HEK293 (cell line): Measurements from ENCODE around the gene SPIN2B.
"Not testable (repeated sequence)": the region's sequence is repeated elsewhere in the genome, so short reads cannot be mapped to it uniquely, and the experiment has no call there.

ENCODE experiments used
- CTCF ChIA-PET: fragments of 350-600 bp; formaldehyde crosslinking; extraction: SDS; loops from one replicate; lab custom pipeline; 2021; ENCODE audit warnings: antibody characterized with exemption; lab: Yijun Ruan, JAX
- POLR2A ChIA-PET: fragments of 300-600 bp; formaldehyde crosslinking; extraction: SDS; loops from one replicate; lab custom pipeline; 2020; ENCODE audit warnings: antibody characterized with exemption, inconsistent platforms; lab: Yijun Ruan, JAX
- H3K27ac ChIP-seq: fragments of 200-500 bp; sonication (Bioruptor generic); 2 replicates; pipeline ENCODE4 v1.5.1; 2014; ENCODE audit warnings: low read depth, low read length, control low read depth, inconsistent platforms; ENCODE audit errors: extremely low read depth
- H3K36me3 ChIP-seq, 2 experiments: fragments of 200-500 bp in 1 of 2; sonication (Bioruptor generic) in 1 of 2; 1 replicate in 1 of 2; 2 replicates in 1 of 2; pipeline ENCODE4 v1.5.1; 2014 to 2017; ENCODE audit warnings: inconsistent platforms in 2 of 2, low read length in 2 of 2; ENCODE audit not compliant: control insufficient read depth in 2 of 2, insufficient read depth in 1 of 2
- H3K4me1 ChIP-seq: fragments of 200-500 bp; sonication (Bioruptor generic); 2 replicates; pipeline ENCODE4 v1.5.1; 2014; ENCODE audit warnings: mild to moderate bottlenecking, low read length, inconsistent platforms; ENCODE audit not compliant: control insufficient read depth, insufficient read depth
- H3K4me3 ChIP-seq: 2 replicates; pipeline ENCODE4 v1.5.1; 2011; ENCODE audit warnings: low read depth, mild to moderate bottlenecking, control low read depth, low read length, moderate library complexity
- H3K9me3 ChIP-seq: fragments of 200-500 bp; sonication (Bioruptor generic); 2 replicates; pipeline ENCODE4 v1.5.1; 2014; ENCODE audit warnings: low read depth, low read length, inconsistent platforms; ENCODE audit not compliant: control insufficient read depth, insufficient read depth
- ATF2 ChIP-seq: fragments of 450-650 bp; formaldehyde crosslinking; IDR thresholded peaks from 2 replicates; pipeline ENCODE4 v1.5.1; 2016; ENCODE audit warnings: missing biosample characterization, missing genetic modification characterization, low read depth
- GFI1B ChIP-seq: fragments of 450-650 bp; formaldehyde crosslinking; IDR thresholded peaks from 2 replicates; pipeline ENCODE4 v1.5.1; 2016; ENCODE audit warnings: missing biosample characterization, missing genetic modification characterization
- GLIS2 ChIP-seq: fragments of 450-650 bp; formaldehyde crosslinking; IDR thresholded peaks from 2 replicates; pipeline ENCODE4 v1.5.1; 2016; ENCODE audit warnings: missing biosample characterization, missing genetic modification characterization
- KLF9 ChIP-seq: fragments of 450-650 bp; formaldehyde crosslinking; IDR thresholded peaks from 2 replicates; pipeline ENCODE4 v1.5.1; 2016; ENCODE audit warnings: missing biosample characterization, missing genetic modification characterization, low read depth
- SCRT1 ChIP-seq: fragments of 450-650 bp; formaldehyde crosslinking; IDR thresholded peaks from 2 replicates; pipeline ENCODE4 v1.5.1; 2016; ENCODE audit warnings: missing biosample characterization, missing genetic modification characterization, borderline replicate concordance
- TSHZ1 ChIP-seq: fragments of 450-650 bp; formaldehyde crosslinking; IDR thresholded peaks from 2 replicates; pipeline ENCODE4 v1.5.1; 2016; ENCODE audit warnings: missing biosample characterization, missing genetic modification characterization, borderline replicate concordance
- YY2 ChIP-seq: fragments of 450-650 bp; formaldehyde crosslinking; IDR thresholded peaks from 2 replicates; pipeline ENCODE4 v1.5.1; 2016; ENCODE audit warnings: missing biosample characterization, missing genetic modification characterization
- ZBTB6 ChIP-seq: fragments of 450-650 bp; formaldehyde crosslinking; IDR thresholded peaks from 2 replicates; pipeline ENCODE4 v1.5.1; 2017; ENCODE audit warnings: missing biosample characterization, missing genetic modification characterization
- ZFP3 ChIP-seq: fragments of 450-650 bp; formaldehyde crosslinking; IDR thresholded peaks from 2 replicates; pipeline ENCODE4 v1.5.1; 2016; ENCODE audit warnings: low read depth, missing biosample characterization, missing genetic modification characterization
- ZIC2 ChIP-seq: fragments of 450-650 bp; formaldehyde crosslinking; IDR thresholded peaks from 2 replicates; pipeline ENCODE4 v1.5.1; 2016; ENCODE audit warnings: missing biosample characterization, missing genetic modification characterization
- ZNF133 ChIP-seq: fragments of 450-650 bp; formaldehyde crosslinking; IDR thresholded peaks from 2 replicates; pipeline ENCODE4 v1.5.1; 2016; ENCODE audit warnings: missing biosample characterization, missing genetic modification characterization
- ZNF155 ChIP-seq: fragments of 450-650 bp; formaldehyde crosslinking; IDR thresholded peaks from 2 replicates; pipeline ENCODE4 v1.5.1; 2016; ENCODE audit warnings: missing biosample characterization, missing genetic modification characterization
- ZNF221 ChIP-seq: fragments of 450-650 bp; formaldehyde crosslinking; IDR thresholded peaks from 2 replicates; pipeline ENCODE4 v1.5.1; 2017; ENCODE audit warnings: missing biosample characterization, missing genetic modification characterization, borderline replicate concordance
- ZNF266 ChIP-seq: fragments of 450-650 bp; formaldehyde crosslinking; IDR thresholded peaks from 2 replicates; pipeline ENCODE4 v1.5.1; 2016; ENCODE audit warnings: missing biosample characterization, missing genetic modification characterization, low read depth
- ZNF701 ChIP-seq: fragments of 450-650 bp; formaldehyde crosslinking; IDR thresholded peaks from 2 replicates; pipeline ENCODE4 v1.5.1; 2016; ENCODE audit warnings: missing biosample characterization, missing genetic modification characterization
- ZNF792 ChIP-seq: fragments of 450-650 bp; formaldehyde crosslinking; IDR thresholded peaks from 2 replicates; pipeline ENCODE4 v1.5.1; 2016; ENCODE audit warnings: missing biosample characterization, missing genetic modification characterization
- ZNF843 ChIP-seq: fragments of 450-650 bp; formaldehyde crosslinking; IDR thresholded peaks from 2 replicates; pipeline ENCODE4 v1.5.1; 2016; ENCODE audit warnings: missing biosample characterization, missing genetic modification characterization
- TF ChIP-seq, protein P1 (sequence below): fragments of 450-650 bp; formaldehyde crosslinking; IDR thresholded peaks from 2 replicates; pipeline ENCODE4 v1.5.1; 2016; ENCODE audit warnings: missing biosample characterization, missing genetic modification characterization
- TF ChIP-seq, protein P2 (sequence below): fragments of 450-650 bp; IDR thresholded peaks from 2 replicates; pipeline ENCODE4 v1.5.1; 2018; ENCODE audit warnings: missing biosample characterization, mild to moderate bottlenecking, missing genetic modification characterization
- TF ChIP-seq, protein P3 (sequence below): fragments of 450-650 bp; formaldehyde crosslinking; IDR thresholded peaks from 2 replicates; pipeline ENCODE4 v1.5.1; 2016; ENCODE audit warnings: missing biosample characterization, missing genetic modification characterization

Gene SPIN2B

DNA sequence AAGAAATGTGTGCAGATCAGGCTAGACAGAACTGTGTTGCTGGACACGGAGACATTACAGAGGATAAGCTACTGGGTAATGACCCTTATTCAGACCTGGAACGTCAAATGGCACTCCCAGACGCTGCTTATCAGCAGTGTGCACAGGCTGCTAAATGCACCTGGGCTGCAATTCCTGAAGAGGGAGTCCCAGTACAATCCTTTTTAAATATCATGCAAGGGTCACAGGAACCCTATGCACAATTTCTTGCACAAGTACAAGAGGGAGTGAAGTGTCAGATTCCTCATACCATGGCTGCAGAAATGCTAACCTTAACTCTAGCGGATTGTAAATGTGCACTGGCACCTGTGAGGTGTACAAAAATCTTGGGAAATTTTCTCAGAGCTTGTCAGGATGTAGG lies 16.9 kb downstream of the SPIN2B start (continued):
- TF ChIP-seq ZNF843 (tag by site-specific recombination), result no peak

- Histone ChIP-seq H3K4me3 (no peak overlapping the region), H3K27ac (no peak overlapping the region), H3K4me1 (no peaks in the 10 kb centered on the region), H3K9me3 (no peaks in the 10 kb centered on the region; the same call in 1 of the 2 replicates), H3K36me3 (no peaks in the 10 kb centered on the region)
- CTCF ChIA-PET, result no interaction called here
- POLR2A ChIA-PET, result no interaction called here
- TF ChIP-seq TSHZ1 (tag by site-specific recombination) (no peak), SCRT1 (tag by site-specific recombination) (no peak), ZNF155 (tag by site-specific recombination) (no peak), KLF9 (tag by site-specific recombination) (no peak), ZIC2 (tag by site-specific recombination) (no peak), GLIS2 (tag by site-specific recombination) (no peak), ZNF221 (tag by site-specific recombination) (no peak), ZNF792 (no peak), ZFP3 (tag by site-specific recombination) (no peak), ZNF133 (tag by site-specific recombination) (no peak), ZNF701 (tag by site-specific recombination) (no peak), ATF2 (tag by site-specific recombination) (no peak), YY2 (no peak), ZNF266 (tag by site-specific recombination) (no peak), ZBTB6 (no peak), GFI1B (tag by site-specific recombination) (no peak)
- TF ChIP-seq, protein P1, sequence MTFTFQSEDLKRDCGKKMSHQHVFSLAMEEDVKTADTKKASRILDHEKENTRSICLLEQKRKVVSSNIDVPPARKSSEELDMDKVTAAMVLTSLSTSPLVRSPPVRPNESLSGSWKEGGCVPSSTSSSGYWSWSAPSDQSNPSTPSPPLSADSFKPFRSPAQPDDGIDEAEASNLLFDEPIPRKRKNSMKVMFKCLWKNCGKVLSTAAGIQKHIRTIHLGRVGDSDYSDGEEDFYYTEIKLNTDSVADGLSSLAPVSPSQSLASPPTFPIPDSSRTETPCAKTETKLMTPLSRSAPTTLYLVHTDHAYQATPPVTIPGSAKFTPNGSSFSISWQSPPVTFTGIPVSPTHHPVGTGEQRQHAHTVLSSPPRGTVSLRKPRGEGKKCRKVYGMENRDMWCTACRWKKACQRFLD, result no peak
- TF ChIP-seq, protein P2, sequence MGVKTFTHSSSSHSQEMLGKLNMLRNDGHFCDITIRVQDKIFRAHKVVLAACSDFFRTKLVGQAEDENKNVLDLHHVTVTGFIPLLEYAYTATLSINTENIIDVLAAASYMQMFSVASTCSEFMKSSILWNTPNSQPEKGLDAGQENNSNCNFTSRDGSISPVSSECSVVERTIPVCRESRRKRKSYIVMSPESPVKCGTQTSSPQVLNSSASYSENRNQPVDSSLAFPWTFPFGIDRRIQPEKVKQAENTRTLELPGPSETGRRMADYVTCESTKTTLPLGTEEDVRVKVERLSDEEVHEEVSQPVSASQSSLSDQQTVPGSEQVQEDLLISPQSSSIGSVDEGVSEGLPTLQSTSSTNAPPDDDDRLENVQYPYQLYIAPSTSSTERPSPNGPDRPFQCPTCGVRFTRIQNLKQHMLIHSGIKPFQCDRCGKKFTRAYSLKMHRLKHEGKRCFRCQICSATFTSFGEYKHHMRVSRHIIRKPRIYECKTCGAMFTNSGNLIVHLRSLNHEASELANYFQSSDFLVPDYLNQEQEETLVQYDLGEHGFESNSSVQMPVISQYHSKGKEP (tag by site-specific recombination), result no peak
- TF ChIP-seq, protein P3, sequence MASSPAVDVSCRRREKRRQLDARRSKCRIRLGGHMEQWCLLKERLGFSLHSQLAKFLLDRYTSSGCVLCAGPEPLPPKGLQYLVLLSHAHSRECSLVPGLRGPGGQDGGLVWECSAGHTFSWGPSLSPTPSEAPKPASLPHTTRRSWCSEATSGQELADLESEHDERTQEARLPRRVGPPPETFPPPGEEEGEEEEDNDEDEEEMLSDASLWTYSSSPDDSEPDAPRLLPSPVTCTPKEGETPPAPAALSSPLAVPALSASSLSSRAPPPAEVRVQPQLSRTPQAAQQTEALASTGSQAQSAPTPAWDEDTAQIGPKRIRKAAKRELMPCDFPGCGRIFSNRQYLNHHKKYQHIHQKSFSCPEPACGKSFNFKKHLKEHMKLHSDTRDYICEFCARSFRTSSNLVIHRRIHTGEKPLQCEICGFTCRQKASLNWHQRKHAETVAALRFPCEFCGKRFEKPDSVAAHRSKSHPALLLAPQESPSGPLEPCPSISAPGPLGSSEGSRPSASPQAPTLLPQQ (tag by site-specific recombination), result no peak
Observed at GRCh38 chrX:57103489-57103888, 17.9 kb downstream of the SPIN2B start.

GRCh38 chrX:57102918-57103317 lies 18.4 kb downstream of the SPIN2B start:
- H3K27ac ChIP-seq, H3K4me3 ChIP-seq, POLR2A ChIA-PET, CTCF ChIA-PET, H3K36me3 ChIP-seq, H3K9me3 ChIP-seq, H3K4me1 ChIP-seq: not testable (repeated sequence)
